K562 (cell line): ENCODE results near the gene FIBIN. TPM values are rescaled to one million over a fixed set of nuclear protein-coding genes. Genes with fewer than 3 reads are reported as not detected.
"Not testable (repeated sequence)": the region's sequence is repeated elsewhere in the genome, so short reads cannot be mapped to it uniquely, and the experiment has no call there.

Experiments
- ATAC-seq: fragments of 200-7000 bp; cut with Tn5 transposase; 3 replicates; pipeline ENCODE4 v1.9.1; 2020; ENCODE audit warnings: moderate library complexity
- BruUV-seq: library from RNA; stranded (reverse); fragments of 400-500 nt; replicated peaks from 2 replicates; lab custom pipeline; 2021; lab: Mats Ljungman, UMichigan
- CTCF ChIA-PET: fragments of 300-600 bp; formaldehyde crosslinking; extraction: SDS; loops from one replicate; lab custom pipeline; 2021; ENCODE audit warnings: low intra/inter-chr PET ratio; lab: Yijun Ruan, JAX
- POLR2A ChIA-PET: fragments of 300-600, 350-650 bp; sonication (Branson Sonifier 250); formaldehyde crosslinking; extraction: SDS; loops from one replicate; lab custom pipeline; 2021; ENCODE audit warnings: antibody characterized with exemption, inconsistent platforms; lab: Yijun Ruan, JAX
- DNase-seq, 4 experiments: peaks; one replicate each; pipeline versions ENCODE4 v3.0.0 to v3.0.0-alpha.2; 2011 to 2018; ENCODE audit warnings: low spot score in 3 of 4, mixed read lengths in 3 of 4; ENCODE audit errors: extremely low read depth in 1 of 4
- FAIRE-seq: peaks from 2 replicates; lab custom pipeline; 2011; peaks lifted over from hg19 to GRCh38; lab: Jason Lieb, UNC
- H2AFZ ChIP-seq: 2 replicates; pipeline ENCODE4 v1.6.0; 2011; ENCODE audit warnings: low read depth, low read length, control low read depth, inconsistent platforms
- H3K27ac ChIP-seq: fragments of 200-600 bp; 3 replicates; pipeline ENCODE4 v1.8.0; 2011; ENCODE audit warnings: low read depth, mild to moderate bottlenecking, control low read depth, inconsistent platforms, low read length, moderate library complexity, mixed read lengths; ENCODE audit errors: extremely low read depth
- H3K27me3 ChIP-seq, 2 experiments: fragments of 300-600 bp in 1 of 2; 2 replicates in 1 of 2; 3 replicates in 1 of 2; pipeline versions ENCODE4 v1.6.0 to v1.8.0; 2011; ENCODE audit warnings: inconsistent platforms in 2 of 2, low read length in 2 of 2, mild to moderate bottlenecking in 1 of 2, mixed read lengths in 1 of 2, moderate library complexity in 1 of 2; ENCODE audit not compliant: control insufficient read depth in 2 of 2, insufficient read depth in 2 of 2
- H3K36me3 ChIP-seq: fragments of 300-600 bp; 3 replicates; pipeline ENCODE4 v1.8.0; 2011; ENCODE audit warnings: mild to moderate bottlenecking, low read length, inconsistent platforms; ENCODE audit not compliant: control insufficient read depth, insufficient read depth
- H3K4me1 ChIP-seq, 2 experiments: fragments of 200-600 bp in 1 of 2; replicated peaks in 1 of 2; 2 replicates in 1 of 2; 3 replicates in 1 of 2; pipeline versions ENCODE4 v1.5.1 to v1.8.0; 2011; ENCODE audit warnings: inconsistent platforms in 2 of 2, low read length in 2 of 2, mild to moderate bottlenecking in 1 of 2, mixed read lengths in 1 of 2, moderate library complexity in 1 of 2; ENCODE audit not compliant: control insufficient read depth in 2 of 2, insufficient read depth in 2 of 2
- H3K4me2 ChIP-seq: 2 replicates; pipeline ENCODE4 v1.6.1; 2011; ENCODE audit warnings: low read length, control low read depth, inconsistent platforms, mixed read lengths; ENCODE audit not compliant: insufficient read depth
- H3K4me3 ChIP-seq: fragments of 200-600 bp; sonication (generic), shearing (Covaris generic); 2 replicates; pipeline ENCODE4 v1.5.1; 2016; ENCODE audit warnings: control low read depth, inconsistent platforms
- H3K79me2 ChIP-seq: fragments of 200-600 bp; 3 replicates; pipeline ENCODE4 v1.8.0; 2011; ENCODE audit warnings: low read length, inconsistent platforms; ENCODE audit not compliant: control insufficient read depth, insufficient read depth
- H3K9ac ChIP-seq, 2 experiments: 2 replicates each; pipeline versions ENCODE4 v1.6.0 to v1.6.1; 2011; ENCODE audit warnings: low read depth in 2 of 2, low read length in 2 of 2, control low read depth in 1 of 2, inconsistent platforms in 1 of 2, mild to moderate bottlenecking in 1 of 2, mixed read lengths in 1 of 2; ENCODE audit not compliant: insufficient read depth in 1 of 2
- H3K9me1 ChIP-seq: one replicate; pipeline ENCODE4 v1.6.0; 2011; ENCODE audit warnings: inconsistent platforms, mild to moderate bottlenecking, low read length, moderate library complexity; ENCODE audit not compliant: control insufficient read depth, insufficient read depth
- H3K9me3 ChIP-seq: replicated peaks from 2 replicates; pipeline ENCODE4 v1.5.1; 2011; ENCODE audit warnings: low read depth, low read length, inconsistent platforms; ENCODE audit not compliant: control insufficient read depth, insufficient read depth
- H4K20me1 ChIP-seq: replicated peaks from 2 replicates; pipeline ENCODE4 v1.6.1; 2011; ENCODE audit warnings: low read length, inconsistent platforms, mixed read lengths; ENCODE audit not compliant: control insufficient read depth, insufficient read depth
- CSDE1 ChIP-seq, 2 experiments: fragments of 450-650 bp; IDR thresholded peaks; 2 replicates each; pipeline ENCODE4 v1.6.1; 2016; ENCODE audit warnings: mild to moderate bottlenecking in 1 of 2
- FOXM1 ChIP-seq, 2 experiments: fragments of 450-650 bp in 1 of 2; sonication (generic) in 1 of 2; formaldehyde crosslinking in 1 of 2; IDR thresholded peaks; 2 replicates each; pipeline versions ENCODE4 v1.6.1 to v1.9.0; 2017 to 2022; ENCODE audit warnings: low read depth in 2 of 2, mild to moderate bottlenecking in 2 of 2, missing genetic modification reagents in 1 of 2, moderate library complexity in 1 of 2
- TBL1XR1 ChIP-seq, 2 experiments: IDR thresholded peaks; 2 replicates each; pipeline ENCODE4 v1.6.1; 2012; ENCODE audit warnings: improper control_type of control experiment in 2 of 2, low read length in 2 of 2, mild to moderate bottlenecking in 1 of 2
- TOE1 ChIP-seq, 2 experiments: fragments of 450-650 bp in 1 of 2; sonication (generic) in 1 of 2; formaldehyde crosslinking in 1 of 2; IDR thresholded peaks; 2 replicates each; pipeline versions ENCODE4 v1.7.1 to v1.8.0; 2016 to 2022; ENCODE audit warnings: borderline replicate concordance in 2 of 2, mild to moderate bottlenecking in 2 of 2, antibody characterized with exemption in 1 of 2, inconsistent platforms in 1 of 2, low read depth in 1 of 2, missing genetic modification reagents in 1 of 2, moderate library complexity in 1 of 2
- TSC22D4 ChIP-seq: fragments of 450-650 bp; IDR thresholded peaks from 2 replicates; pipeline ENCODE4 v1.6.1; 2016; ENCODE audit warnings: missing genetic modification characterization, missing biosample characterization, control low read depth
- ZBED1 ChIP-seq: IDR thresholded peaks from 2 replicates; pipeline ENCODE4 v1.6.1; 2014
- ZNF282 ChIP-seq: sonication (generic); formaldehyde crosslinking; IDR thresholded peaks from 2 replicates; pipeline ENCODE4 v1.8.1; 2023; ENCODE audit warnings: missing genetic modification reagents
- ZNF57 ChIP-seq: fragments of 450-650 bp; formaldehyde crosslinking; IDR thresholded peaks from 2 replicates; pipeline ENCODE4 v1.4.0; 2020; ENCODE audit warnings: mild to moderate bottlenecking, moderate library complexity
- ZNF586 ChIP-seq: fragments of 450-650 bp; formaldehyde crosslinking; conservative IDR thresholded peaks from 2 replicates; pipeline ENCODE4 v1.4.0; 2020; ENCODE audit warnings: mild to moderate bottlenecking, moderate library complexity
- WGBS: fragments of 100-300 bp; shearing (Covaris generic); methylation state at CpG from one replicate; pipeline ENCODE4 v1.1.6; 2016; ENCODE audit warnings: low coverage, mixed read lengths; ENCODE audit not compliant: insufficient coverage; ENCODE audit errors: missing lambda C conversion rate; 5-methylcytosine and 5-hydroxymethylcytosine counted together
- in situ Hi-C: fragments of 300-500 bp; cut with MboI; formaldehyde crosslinking; loops from 4 replicates; pipeline ENCODE4 v1.15.0; 2018; ENCODE audit warnings: inconsistent platforms, mixed read lengths
- intact Hi-C: fragments of 100-400 bp; cut with micrococcal nuclease; formaldehyde crosslinking; loops from 2 replicates; pipeline ENCODE4 v1.14.2; 2022
- polyA plus RNA-seq, 8 experiments: library from polyadenylated mRNA; depleted of rRNA in 4 of 8; stranded (reverse) in 5 of 8; unstranded in 3 of 8; fragments of >200 nt; fragmentation: Nextera tagmentation in 2 of 8; fragmentation: Illumina TruSeq in 1 of 8; extraction: Ambion mirVana in 2 of 8; extraction: Trizol in 1 of 8; gene quantifications; 2 replicates each; pipeline versions ENCODE4 v1.2.1 to v1.2.3, GENCODE V29; 2011 to 2014; ENCODE audit warnings: inconsistent platforms in 1 of 8, missing spikeins in 1 of 8
- total RNA-seq, 7 experiments: library from RNA; depleted of rRNA in 6 of 7; stranded (reverse); fragments of >200 nt in 6 of 7; fragmentation: Illumina TruSeq in 2 of 7; extraction: Trizol in 2 of 7; gene quantifications; 2 replicates each; pipeline versions ENCODE4 v1.2.1 to v1.2.3, GENCODE V29; 2011 to 2021; ENCODE audit warnings: low replicate concordance in 1 of 7
- TF ChIP-seq, protein P1 (sequence below): fragments of 250-450 bp; sonication (Bioruptor Pico); IDR thresholded peaks from 2 replicates; pipeline ENCODE4 v1.8.0; 2022; ENCODE audit warnings: moderate library complexity, mild to moderate bottlenecking, inconsistent platforms
- TF ChIP-seq, protein P2 (sequence below): fragments of 450-650 bp; IDR thresholded peaks from 2 replicates; pipeline ENCODE4 v1.6.1; 2016; ENCODE audit warnings: low read depth, mild to moderate bottlenecking, moderate library complexity

The FIBIN gene
- total and polyA plus RNA-seq, 9 of the 15 experiments (the other 6 are each of a cell fraction or from before 2014, with no cell fraction given): not detected

DNA sequence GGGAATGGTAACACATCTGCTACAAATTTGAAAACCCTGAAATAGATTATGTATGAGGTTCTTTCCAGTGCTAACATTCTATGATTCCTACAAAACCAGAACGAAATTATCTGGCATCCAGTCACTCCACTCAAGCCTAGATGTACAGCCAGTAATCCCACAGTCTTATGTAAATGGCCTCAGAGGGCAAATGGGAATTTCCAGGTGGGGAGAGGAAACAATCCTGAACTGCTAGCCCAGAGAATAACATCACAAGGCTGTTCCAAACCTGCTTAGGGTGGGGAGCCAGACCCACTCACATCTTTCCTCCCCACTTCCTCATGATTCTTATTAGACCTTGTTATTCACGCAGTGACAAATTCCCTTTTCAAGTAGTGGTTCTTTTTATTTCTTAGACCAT is 3.5 kb downstream of the FIBIN start:
- BruUV-seq: no TSS peak
- ChIA-PET CTCF (no interaction called here), POLR2A (no interaction called here)
- H3K9me1 ChIP-seq: no peaks in the 10 kb centered on the region
- in situ Hi-C loops: no loop called here
- no peak overlapping the region for H3K4me2 ChIP-seq
- no peaks in the 10 kb centered on the region for H3K79me2 ChIP-seq
- no peak for DNase-seq
- TF ChIP-seq TBL1XR1 (IDR thresholded peaks at IDR 0.05; ENCODE audit: low read length in 2 of 2): no peak
- TF ChIP-seq CSDE1 (IDR thresholded peaks at IDR 0.05): no peak
- TF ChIP-seq ZNF57: no peak
- TF ChIP-seq, protein P1, sequence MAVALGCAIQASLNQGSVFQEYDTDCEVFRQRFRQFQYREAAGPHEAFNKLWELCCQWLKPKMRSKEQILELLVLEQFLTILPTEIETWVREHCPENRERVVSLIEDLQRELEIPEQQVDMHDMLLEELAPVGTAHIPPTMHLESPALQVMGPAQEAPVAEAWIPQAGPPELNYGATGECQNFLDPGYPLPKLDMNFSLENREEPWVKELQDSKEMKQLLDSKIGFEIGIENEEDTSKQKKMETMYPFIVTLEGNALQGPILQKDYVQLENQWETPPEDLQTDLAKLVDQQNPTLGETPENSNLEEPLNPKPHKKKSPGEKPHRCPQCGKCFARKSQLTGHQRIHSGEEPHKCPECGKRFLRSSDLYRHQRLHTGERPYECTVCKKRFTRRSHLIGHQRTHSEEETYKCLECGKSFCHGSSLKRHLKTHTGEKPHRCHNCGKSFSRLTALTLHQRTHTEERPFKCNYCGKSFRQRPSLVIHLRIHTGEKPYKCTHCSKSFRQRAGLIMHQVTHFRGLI (CRISPR knock-in tag): no peak
- TF ChIP-seq ZNF282 (CRISPR knock-in tag): no peak
- TF ChIP-seq ZBED1: no peak
- no peak for TF ChIP-seq TOE1 (IDR thresholded peaks at IDR 0.05; ENCODE audit: borderline replicate concordance)
- no peak for TF ChIP-seq TOE1 (CRISPR knock-in tag; IDR thresholded peaks at IDR 0.05; ENCODE audit: borderline replicate concordance, low read depth)
- TF ChIP-seq TSC22D4 (tag): no peak
- no peak for TF ChIP-seq ZNF586 (CRISPR knock-in tag)
- TF ChIP-seq, protein P2, sequence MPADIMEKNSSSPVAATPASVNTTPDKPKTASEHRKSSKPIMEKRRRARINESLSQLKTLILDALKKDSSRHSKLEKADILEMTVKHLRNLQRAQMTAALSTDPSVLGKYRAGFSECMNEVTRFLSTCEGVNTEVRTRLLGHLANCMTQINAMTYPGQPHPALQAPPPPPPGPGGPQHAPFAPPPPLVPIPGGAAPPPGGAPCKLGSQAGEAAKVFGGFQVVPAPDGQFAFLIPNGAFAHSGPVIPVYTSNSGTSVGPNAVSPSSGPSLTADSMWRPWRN: no peak
- TF ChIP-seq FOXM1 (IDR thresholded peaks at IDR 0.05; ENCODE audit: low read depth): no peak
- TF ChIP-seq FOXM1 (CRISPR knock-in tag; IDR thresholded peaks at IDR 0.05; ENCODE audit: low read depth): no peak
- TF ChIP-seq, all 486 proteins: peak for 0
- Histone ChIP-seq H4K20me1 (no peaks in the 10 kb centered on the region), H3K4me3 (no peak overlapping the region), H3K4me1 (no peaks in the 10 kb centered on the region), H3K9ac (no peak overlapping the region), H3K27ac (no peak overlapping the region), H2AFZ (no peak overlapping the region), H3K27me3 (no peaks in the 10 kb centered on the region), H3K36me3 (no peaks in the 10 kb centered on the region), H3K9me3 (no peaks in the 10 kb centered on the region)
- FAIRE-seq (no peak), ATAC-seq (no peak)
- 0% methylated on average over 2 of the region's 2 CpGs for WGBS
- intact Hi-C loops: no loop called here

DNA sequence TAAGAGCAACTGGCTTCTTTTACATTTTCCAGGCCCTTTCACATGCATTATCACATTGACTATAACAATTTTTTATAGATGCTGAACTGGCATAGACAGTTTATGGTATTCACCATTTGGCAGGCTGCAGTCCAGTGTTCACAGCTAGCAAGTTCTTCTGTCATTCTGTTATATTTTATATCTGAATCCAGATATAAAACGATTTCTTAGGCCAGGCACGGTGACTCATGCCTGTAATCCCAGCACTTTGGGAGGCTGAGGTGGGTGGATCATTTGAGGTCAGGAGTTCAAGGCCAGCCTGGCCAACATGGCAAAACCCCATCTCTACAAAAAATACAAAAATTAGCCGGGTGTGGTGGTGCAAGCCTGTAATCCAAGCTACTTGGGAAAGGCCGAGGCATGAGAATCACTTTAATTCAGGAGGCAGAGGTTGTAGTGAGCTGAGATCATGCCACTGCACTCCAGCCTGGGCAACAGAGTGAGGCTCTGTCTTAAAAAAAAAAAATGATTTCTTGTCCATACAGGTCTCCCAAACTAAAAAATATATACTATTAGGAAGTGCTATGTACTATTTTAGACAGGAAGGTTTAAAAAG is 7.3 kb downstream of the FIBIN start:
- DNase-seq, H3K4me1 ChIP-seq, H3K36me3 ChIP-seq, intact Hi-C loops, BruUV-seq, POLR2A ChIA-PET, H3K79me2 ChIP-seq, CTCF ChIA-PET, H3K27ac ChIP-seq, H2AFZ ChIP-seq, ATAC-seq, in situ Hi-C loops, FAIRE-seq, H3K9ac ChIP-seq, H3K4me3 ChIP-seq, H4K20me1 ChIP-seq, H3K9me1 ChIP-seq, H3K4me2 ChIP-seq, H3K9me3 ChIP-seq, H3K27me3 ChIP-seq: not testable (repeated sequence)
- 2% methylated on average over 4 of the region's 4 CpGs for WGBS
